COLO668 (cell line): ENCODE results near the gene POU6F2.
"Not testable (repeated sequence)": the region's sequence is repeated elsewhere in the genome, so short reads cannot be mapped to it uniquely, and the experiment has no call there.

ENCODE experiments used
- DNase-seq: peaks from one replicate; lab custom pipeline; 2025; ENCODE audit not compliant: unreplicated experiment; lab: John Stamatoyannopoulos, UW

The POU6F2 gene

GRCh38 chr7:39342763-39343162, 365.1 kb downstream of the POU6F2 start:
- DNase-seq, result no peak

- DNase-seq, result no peak
Measured at GRCh38 chr7:39349452-39350123, 371.9 kb downstream of the POU6F2 start.

GRCh38 chr7:39353615-39354376, 376.1 kb downstream of the POU6F2 start:
- no peak for DNase-seq

GRCh38 chr7:39355664-39356063, 378.0 kb downstream of the POU6F2 start:
- no peak for DNase-seq

- no peak for DNase-seq
Measured at GRCh38 chr7:39356172-39356925, 378.6 kb downstream of the POU6F2 start.

- peak; percentile 36 for DNase-seq
Measured at GRCh38 chr7:39357648-39358047, 379.9 kb downstream of the POU6F2 start.

- no peak for DNase-seq
Measured at GRCh38 chr7:39360038-39360437, 382.3 kb downstream of the POU6F2 start.

GRCh38 chr7:39360766-39361165, 383.1 kb downstream of the POU6F2 start:
- no peak for DNase-seq

GRCh38 chr7:39365751-39366295, 388.1 kb downstream of the POU6F2 start:
- no peak for DNase-seq

GRCh38 chr7:39367451-39367850, 389.7 kb downstream of the POU6F2 start:
- no peak for DNase-seq

- no peak for DNase-seq
Measured at GRCh38 chr7:39367943-39368342, 390.2 kb downstream of the POU6F2 start.

GRCh38 chr7:39372383-39372782, 394.7 kb downstream of the POU6F2 start:
- no peak for DNase-seq

- DNase-seq, result no peak
Measured at GRCh38 chr7:39374436-39375040, 396.8 kb downstream of the POU6F2 start.

- DNase-seq, result no peak
Measured at GRCh38 chr7:39375047-39375873, 397.6 kb downstream of the POU6F2 start.

- DNase-seq, result no peak
Measured at GRCh38 chr7:39375874-39376190, 398.1 kb downstream of the POU6F2 start.

- DNase-seq, result not testable (repeated sequence)
Measured at GRCh38 chr7:39376881-39377280, 399.2 kb downstream of the POU6F2 start.

- DNase-seq, result no peak
Measured at GRCh38 chr7:39379416-39379815, 401.7 kb downstream of the POU6F2 start.

- DNase-seq, result no peak
Measured at GRCh38 chr7:39383136-39383535, 405.4 kb downstream of the POU6F2 start.

GRCh38 chr7:39384386-39384785, 406.7 kb downstream of the POU6F2 start:
- no peak for DNase-seq

GRCh38 chr7:39386718-39387117, 409.0 kb downstream of the POU6F2 start:
- no peak for DNase-seq
